Measurements from ENCODE around the gene CHKA.

GRCh38 chr11:68012843-68013610 is 108.2 kb downstream of the CHKA start:
- peak; percentile 74 for TF ChIP-seq TCF12 (IDR thresholded peaks at IDR 0.05)
- TF ChIP-seq TAF1 (IDR thresholded peaks at IDR 0.05; ENCODE audit: borderline replicate concordance, low read depth, low read length) = peak; percentile 48; the same call in 1 of the 2 replicates
- no peak for TF ChIP-seq CTCF (IDR thresholded peaks at IDR 0.05)
- TF ChIP-seq CHD2 (IDR thresholded peaks at IDR 0.05; ENCODE audit: low read length, partially characterized antibody) = peak; percentile 19
- no peak for TF ChIP-seq FOXJ3 (CRISPR knock-in tag; IDR thresholded peaks at IDR 0.05)
- TF ChIP-seq YY1 (IDR thresholded peaks at IDR 0.05; ENCODE audit: low read depth) = peak; percentile 72; the same call in 1 of the 2 replicates
- TF ChIP-seq MXI1 (IDR thresholded peaks at IDR 0.05; ENCODE audit: low read depth, low read length) = no peak
- no peak for TF ChIP-seq FOXM1 (IDR thresholded peaks at IDR 0.05; ENCODE audit: low read depth)
- TF ChIP-seq EZH2phosphoT487 (IDR thresholded peaks at IDR 0.05; ENCODE audit: borderline replicate concordance, low read depth) = no peak
- peak; percentile 63 for TF ChIP-seq POLR2AphosphoS5 (IDR thresholded peaks at IDR 0.05; ENCODE audit: low read depth, low read length)
- TF ChIP-seq REST (IDR thresholded peaks at IDR 0.05; ENCODE audit: low read depth, low read length) = peak; percentile 26; the same call in 1 of the 2 replicates
- no peak for TF ChIP-seq ELF1 (IDR thresholded peaks at IDR 0.05)
- peak; percentile 84 for TF ChIP-seq MAX (IDR thresholded peaks at IDR 0.05; ENCODE audit: low read depth)
- TF ChIP-seq JUND (IDR thresholded peaks at IDR 0.05) = no peak

All from SK-N-SH (cell line).